Right lobe of liver (tissue), 4 donors: Measurements from ENCODE around the gene AREG.

ENCODE experiments used
- CTCF ChIP-seq, 4 donors: fragments of 200-600 bp in 3 of 4; fragments of 450-650 bp in 1 of 4; IDR thresholded peaks; one replicate each; pipeline versions ENCODE4 v1.5.1 to v1.8.0; 2016 to 2022; ENCODE audit warnings: antibody characterized with exemption in 4 of 4, mild to moderate bottlenecking in 2 of 4
- POLR2A ChIP-seq: fragments of 450-650 bp; IDR thresholded peaks from one replicate; pipeline ENCODE4 v1.6.1; 2017; ENCODE audit warnings: antibody characterized with exemption, mild to moderate bottlenecking
- donor health status: DM: no; HTN: no; CAD: no.
- donor health status: DM: no; HTN: no; CAD: no.
- donor health status: DM: no; HTN: yes; CAD: no.

GRCh38 chr4:74433541-74434172 lies 11.3 kb upstream of the AREG start:
- TF ChIP-seq CTCF (IDR thresholded peaks at IDR 0.05) (no peak), POLR2A (no peak)
